ENCODE data around the gene HMX1.

HMX1 gene

GRCh38 chr4:8874896-8875680 lies 3.4 kb upstream of the HMX1 start:
- in situ Hi-C loops (cut with HindIII; ENCODE audit: low pct_ligation_motif_present, low sequenced_read_pairs), result no loop called here
- Histone ChIP-seq H3K27me3 (replicated peaks) (peaks cover 67% of the 10 kb centered on the region), H3K27ac (no peak overlapping the region), H3K36me3 (replicated peaks) (no peaks in the 10 kb centered on the region), H3K4me3 (ENCODE audit: low read depth, low read length) (no peak overlapping the region)
- TF ChIP-seq CTCF (IDR thresholded peaks at IDR 0.05; ENCODE audit: low read depth, low read length, missing control alignments), result no peak
- no peak for DNase-seq

GRCh38 chr4:8874003-8874895 lies 2.6 kb upstream of the HMX1 start:
- H3K27me3 ChIP-seq (replicated peaks), result peaks cover 75% of the 10 kb centered on the region
- DNase-seq, result no peak
- no peak for TF ChIP-seq CTCF (IDR thresholded peaks at IDR 0.05; ENCODE audit: low read depth, low read length, missing control alignments)
- no peaks in the 10 kb centered on the region for H3K36me3 ChIP-seq (replicated peaks)
- H3K27ac ChIP-seq, result no peak overlapping the region
- in situ Hi-C loops (cut with HindIII; ENCODE audit: low pct_ligation_motif_present, low sequenced_read_pairs), result no loop called here
- H3K4me3 ChIP-seq (ENCODE audit: low read depth, low read length), result no peak overlapping the region

DNA sequence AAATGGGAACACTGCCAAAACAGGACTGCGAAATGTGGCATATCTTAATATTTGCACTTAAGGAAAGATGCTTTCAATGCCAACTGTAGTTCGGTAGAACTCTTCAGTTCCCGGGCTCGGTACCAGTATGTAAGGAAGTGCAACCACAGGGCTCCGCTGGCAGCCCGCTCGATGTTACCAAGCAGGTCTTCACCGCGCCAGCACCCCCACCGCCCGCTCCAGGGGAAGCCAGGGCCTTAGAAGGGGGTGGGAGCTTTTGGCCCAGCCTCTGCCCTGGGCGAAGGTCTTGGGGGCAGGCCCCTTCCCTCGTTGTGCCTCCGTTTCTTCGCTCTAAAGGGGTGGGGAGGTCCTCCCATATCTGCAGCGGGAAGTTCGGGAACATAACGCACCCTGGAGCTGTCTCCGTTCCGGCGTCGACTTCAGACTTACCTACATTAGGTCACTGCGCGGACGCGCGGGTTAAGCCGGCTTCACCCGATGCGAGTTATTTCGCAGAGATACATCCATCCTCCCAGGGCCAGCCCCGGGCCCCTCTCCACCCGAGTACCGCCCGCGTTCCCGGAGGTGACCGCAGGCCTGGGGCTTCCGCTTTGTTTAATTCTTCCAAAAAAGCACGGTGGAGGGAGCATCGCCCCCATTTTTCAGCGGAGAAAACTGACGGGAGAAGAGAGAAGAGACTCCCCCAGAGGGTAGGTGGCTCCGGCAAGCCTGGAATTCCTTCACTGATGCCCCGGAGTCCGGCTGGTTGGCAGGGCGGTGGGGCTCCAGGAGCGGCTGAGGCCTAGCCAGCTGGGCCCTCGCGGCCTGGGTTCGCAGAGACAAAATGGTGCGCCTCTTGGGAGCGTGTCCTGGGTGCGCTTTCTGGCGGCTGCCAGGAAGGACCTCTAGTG lies 1.0 kb upstream of the HMX1 start:
- Histone ChIP-seq H3K36me3 (replicated peaks) (no peaks in the 10 kb centered on the region), H3K27ac (no peak overlapping the region), H3K27me3 (replicated peaks) (peaks cover 84% of the 10 kb centered on the region), H3K4me3 (ENCODE audit: low read depth, low read length) (no peak overlapping the region)
- in situ Hi-C loops (cut with HindIII; ENCODE audit: low pct_ligation_motif_present, low sequenced_read_pairs), result no loop called here
- no peak for TF ChIP-seq CTCF (IDR thresholded peaks at IDR 0.05; ENCODE audit: low read depth, low read length, missing control alignments)
- no peak for DNase-seq

DNA sequence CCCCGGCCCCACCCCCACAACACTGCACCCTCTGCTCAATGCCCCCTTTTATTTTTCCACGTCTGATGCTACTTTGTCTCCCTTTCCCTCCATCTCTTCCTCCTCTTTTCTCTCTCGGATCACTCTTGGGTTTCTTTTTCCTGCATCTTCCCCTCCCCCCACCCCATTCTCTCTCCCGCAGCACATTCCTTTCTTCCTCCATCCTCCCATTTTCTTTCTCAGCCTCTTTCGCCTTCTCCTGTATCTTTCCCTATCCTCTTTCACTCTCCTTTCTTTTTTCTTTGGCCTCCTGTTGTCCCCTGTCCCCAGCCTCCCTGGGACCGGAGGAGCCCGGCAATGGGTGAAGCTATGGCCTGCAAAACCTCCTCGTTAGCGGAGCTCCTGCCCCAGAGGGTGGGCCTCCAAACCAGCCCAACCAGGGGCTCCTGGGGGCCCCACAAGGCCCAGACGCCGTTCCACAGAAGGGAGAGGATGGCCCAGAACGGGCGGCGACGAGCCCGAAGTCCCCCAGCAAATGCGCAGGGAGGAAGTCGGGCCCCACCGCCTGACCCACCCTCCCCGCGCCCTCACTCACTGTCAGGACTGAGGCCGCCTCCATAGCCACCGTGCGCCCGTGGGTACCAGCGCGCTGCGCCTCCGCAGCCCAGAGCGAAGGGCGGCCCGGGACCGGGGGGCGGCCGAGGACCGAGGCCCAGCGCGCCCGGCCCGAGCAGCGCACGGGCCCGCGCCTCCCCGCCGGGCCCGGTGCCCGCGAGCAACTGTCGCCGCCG lies 807 bp downstream of the HMX1 start:
- no peak for DNase-seq
- no peak for TF ChIP-seq CTCF (IDR thresholded peaks at IDR 0.05; ENCODE audit: low read depth, low read length, missing control alignments)
- H3K4me3 ChIP-seq (ENCODE audit: low read depth, low read length), result no peak overlapping the region
- no peak overlapping the region for H3K27ac ChIP-seq
- no peaks in the 10 kb centered on the region for H3K36me3 ChIP-seq (replicated peaks)
- H3K27me3 ChIP-seq (replicated peaks), result peaks cover 92% of the 10 kb centered on the region
- in situ Hi-C loops (cut with HindIII; ENCODE audit: low pct_ligation_motif_present, low sequenced_read_pairs), result no loop called here

Measured in brain microvascular endothelial cell (primary cell).